Caco-2 (cell line): ENCODE results near the gene TMEM132C. TPM values are rescaled to one million over a fixed set of nuclear protein-coding genes. Genes with fewer than 3 reads are reported as not detected.

Experiments
- BruUV-seq: library from RNA; stranded (reverse); fragments of 400-500 nt; replicated peaks from 2 replicates; lab custom pipeline; 2021; lab: Mats Ljungman, UMichigan
- CTCF ChIA-PET: fragments of 300-600 bp; sonication (Branson Sonifier 250); formaldehyde crosslinking; loops from one replicate; lab custom pipeline; 2022; ENCODE audit warnings: antibody characterized with exemption; lab: Charles Lee
- POLR2A ChIA-PET: fragments of 300-600 bp; sonication (Branson Sonifier 250); formaldehyde crosslinking; loops from one replicate; lab custom pipeline; 2022; ENCODE audit warnings: antibody characterized with exemption; lab: Charles Lee
- DNase-seq, 2 experiments: peaks; one replicate each; pipeline versions ENCODE4 v3.0.0 to v3.0.0-alpha.2; 2020 to 2022
- H3K27me3 ChIP-seq: replicated peaks from 2 replicates; pipeline ENCODE4 v1.6.0; 2011; ENCODE audit warnings: low read length; ENCODE audit not compliant: control insufficient read depth, insufficient read depth
- H3K36me3 ChIP-seq: 2 replicates; pipeline ENCODE4 v1.5.1; 2011; ENCODE audit warnings: low read length; ENCODE audit not compliant: control insufficient read depth, insufficient read depth
- H3K4me1 ChIP-seq: fragments of 250-450 bp; sonication (Bioruptor Pico); 2 replicates; pipeline ENCODE4 v1.5.1; 2020; ENCODE audit warnings: mild to moderate bottlenecking
- H3K4me3 ChIP-seq: 2 replicates; pipeline ENCODE4 v1.5.1; 2011; ENCODE audit warnings: low read depth, mild to moderate bottlenecking, control low read depth, low read length
- H3K9me3 ChIP-seq: fragments of 250-450 bp; sonication (Bioruptor Pico); 2 replicates; pipeline ENCODE4 v1.5.1; 2020; ENCODE audit warnings: mild to moderate bottlenecking, moderate library complexity
- H3K27ac Mint-ChIP-seq: one replicate; pipeline ENCODE4 v1.8.0; 2022; ENCODE audit warnings: mixed read lengths; ENCODE audit not compliant: unreplicated experiment
- H3K27me3 Mint-ChIP-seq: one replicate; pipeline ENCODE4 v1.8.0; 2022; ENCODE audit warnings: mixed read lengths; ENCODE audit not compliant: insufficient read depth, unreplicated experiment
- H3K36me3 Mint-ChIP-seq: one replicate; pipeline ENCODE4 v1.8.0; 2022; ENCODE audit warnings: mild to moderate bottlenecking, mixed read lengths; ENCODE audit not compliant: insufficient read depth, unreplicated experiment
- H3K4me1 Mint-ChIP-seq: one replicate; pipeline ENCODE4 v1.8.0; 2022; ENCODE audit warnings: low read depth, mixed read lengths; ENCODE audit not compliant: unreplicated experiment
- H3K4me3 Mint-ChIP-seq: one replicate; pipeline ENCODE4 v1.8.0; 2022; ENCODE audit warnings: mild to moderate bottlenecking, moderate library complexity, mixed read lengths; ENCODE audit not compliant: unreplicated experiment
- H3K9me3 Mint-ChIP-seq: one replicate; pipeline ENCODE4 v1.8.0; 2022; ENCODE audit warnings: mixed read lengths; ENCODE audit not compliant: unreplicated experiment
- intact Hi-C: fragments of 100-400 bp; cut with micrococcal nuclease; formaldehyde crosslinking; loops from one replicate; pipeline ENCODE4 v1.10.0; 2022; ENCODE audit not compliant: unreplicated experiment
- total RNA-seq: library from RNA; stranded (reverse); gene quantifications from 2 replicates; pipeline ENCODE4 v1.2.3, GENCODE V29; 2022
- TF ChIP-seq, protein P1 (sequence below), 2 experiments: fragments of 200-600 bp in 1 of 2; IDR thresholded peaks; 1 replicate in 1 of 2; 2 replicates in 1 of 2; pipeline versions ENCODE4 v1.5.1 to v1.8.0; 2011 to 2022; ENCODE audit warnings: antibody characterized with exemption in 1 of 2, control low read depth in 1 of 2, inconsistent platforms in 1 of 2, low read depth in 1 of 2, low read length in 1 of 2, mild to moderate bottlenecking in 1 of 2, moderate library complexity in 1 of 2; ENCODE audit not compliant: insufficient read depth in 1 of 2, severe bottlenecking in 1 of 2, unreplicated experiment in 1 of 2

Gene TMEM132C
- total RNA-seq, 1 experiment from 2014 or later = not detected

DNA sequence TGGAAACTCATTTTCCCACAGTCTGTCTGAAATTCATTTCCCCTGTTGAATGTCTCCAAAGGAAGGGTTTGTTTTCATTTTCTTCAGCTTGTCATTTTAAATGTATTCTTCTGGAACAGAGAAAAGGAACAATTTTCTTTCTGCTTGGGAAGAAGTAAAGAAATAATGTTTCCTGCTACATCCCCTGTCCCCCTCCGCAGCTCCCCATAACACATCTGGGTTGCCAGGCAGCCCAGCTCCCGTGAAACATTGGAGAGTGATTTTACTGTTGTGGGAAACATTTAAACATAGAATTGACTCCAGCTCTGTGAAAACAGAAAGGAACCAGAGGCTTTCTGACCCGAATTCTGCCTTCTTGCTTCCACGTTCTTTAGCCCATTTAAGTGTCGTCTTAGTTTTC lies 159.5 kb downstream of the TMEM132C start:
- ChIA-PET CTCF (no interaction called here), POLR2A (no interaction called here)
- Histone ChIP-seq H3K27me3 (no peaks in the 10 kb centered on the region), H3K9me3 (no peaks in the 10 kb centered on the region), H3K4me1 (no peaks in the 10 kb centered on the region), H3K36me3 (no peaks in the 10 kb centered on the region), H3K4me3 (no peak overlapping the region)
- intact Hi-C loops = no loop called here
- Mint-ChIP-seq H3K36me3 (no peaks in the 10 kb centered on the region), H3K27ac (no peak overlapping the region), H3K9me3 (no peaks in the 10 kb centered on the region), H3K4me1 (no peaks in the 10 kb centered on the region), H3K4me3 (no peak overlapping the region), H3K27me3 (peaks cover 5% of the 10 kb centered on the region)
- TF ChIP-seq, protein P1, sequence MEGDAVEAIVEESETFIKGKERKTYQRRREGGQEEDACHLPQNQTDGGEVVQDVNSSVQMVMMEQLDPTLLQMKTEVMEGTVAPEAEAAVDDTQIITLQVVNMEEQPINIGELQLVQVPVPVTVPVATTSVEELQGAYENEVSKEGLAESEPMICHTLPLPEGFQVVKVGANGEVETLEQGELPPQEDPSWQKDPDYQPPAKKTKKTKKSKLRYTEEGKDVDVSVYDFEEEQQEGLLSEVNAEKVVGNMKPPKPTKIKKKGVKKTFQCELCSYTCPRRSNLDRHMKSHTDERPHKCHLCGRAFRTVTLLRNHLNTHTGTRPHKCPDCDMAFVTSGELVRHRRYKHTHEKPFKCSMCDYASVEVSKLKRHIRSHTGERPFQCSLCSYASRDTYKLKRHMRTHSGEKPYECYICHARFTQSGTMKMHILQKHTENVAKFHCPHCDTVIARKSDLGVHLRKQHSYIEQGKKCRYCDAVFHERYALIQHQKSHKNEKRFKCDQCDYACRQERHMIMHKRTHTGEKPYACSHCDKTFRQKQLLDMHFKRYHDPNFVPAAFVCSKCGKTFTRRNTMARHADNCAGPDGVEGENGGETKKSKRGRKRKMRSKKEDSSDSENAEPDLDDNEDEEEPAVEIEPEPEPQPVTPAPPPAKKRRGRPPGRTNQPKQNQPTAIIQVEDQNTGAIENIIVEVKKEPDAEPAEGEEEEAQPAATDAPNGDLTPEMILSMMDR (IDR thresholded peaks at IDR 0.05; ENCODE audit: insufficient read depth in 1 of 2, low read depth in 1 of 2, low read length in 1 of 2, severe bottlenecking in 1 of 2, unreplicated experiment in 1 of 2) = no peak
- DNase-seq = no peak
- no TSS peak for BruUV-seq

DNA sequence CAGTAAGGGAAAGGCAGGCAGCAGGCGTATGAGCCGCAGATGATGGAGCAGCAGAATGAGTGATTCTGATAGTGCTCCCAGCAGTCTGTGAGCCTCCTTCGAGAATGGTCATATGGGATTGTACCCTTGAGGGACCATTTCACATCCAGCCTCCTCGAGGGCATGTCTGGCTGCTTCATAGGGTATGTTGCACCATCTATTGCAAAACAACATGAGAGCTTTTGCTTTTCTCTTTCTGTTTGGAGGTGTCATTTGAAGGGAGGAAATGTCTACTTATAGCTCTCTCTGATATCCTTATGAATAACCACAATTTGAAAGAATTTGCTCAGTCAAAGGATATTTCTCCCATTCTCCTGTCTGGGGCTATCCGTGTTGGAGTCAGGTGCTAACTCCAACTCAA lies 172.8 kb downstream of the TMEM132C start:
- POLR2A ChIA-PET = no interaction called here
- intact Hi-C loops = no loop called here
- H3K9me3 Mint-ChIP-seq = no peaks in the 10 kb centered on the region
- Histone ChIP-seq H3K4me3 (no peak overlapping the region), H3K27me3 (no peaks in the 10 kb centered on the region), H3K4me1 (no peaks in the 10 kb centered on the region), H3K36me3 (no peaks in the 10 kb centered on the region), H3K9me3 (no peaks in the 10 kb centered on the region)
- H3K4me3 Mint-ChIP-seq = no peak overlapping the region
- DNase-seq = no peak
- no peaks in the 10 kb centered on the region for H3K4me1 Mint-ChIP-seq
- CTCF ChIA-PET = no interaction called here
- BruUV-seq = no TSS peak
- TF ChIP-seq, protein P1 (IDR thresholded peaks at IDR 0.05; ENCODE audit: insufficient read depth in 1 of 2, low read depth in 1 of 2, low read length in 1 of 2, severe bottlenecking in 1 of 2, unreplicated experiment in 1 of 2) = no peak
- no peak overlapping the region for H3K27ac Mint-ChIP-seq
- no peaks in the 10 kb centered on the region for H3K36me3 Mint-ChIP-seq
- H3K27me3 Mint-ChIP-seq = peaks cover 6% of the 10 kb centered on the region

DNA sequence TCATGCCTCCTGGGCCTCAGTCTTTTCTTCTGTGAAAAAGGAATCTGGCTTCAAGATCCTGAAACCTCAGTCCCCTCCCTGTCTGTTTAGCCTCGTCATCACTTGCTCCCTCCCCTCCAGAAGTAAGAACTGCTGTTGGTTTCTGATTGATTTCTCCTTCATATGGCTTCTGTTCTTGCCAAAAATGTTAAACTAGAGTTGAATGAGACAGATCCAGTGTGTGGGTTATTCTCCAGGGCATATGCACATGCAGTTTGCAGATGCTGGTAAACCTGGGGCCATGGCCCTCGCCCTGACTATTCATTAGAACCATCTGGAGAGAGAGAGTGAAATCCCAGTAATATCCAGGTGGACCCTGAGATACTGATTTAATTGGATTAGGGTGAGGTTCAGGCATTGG lies 175.1 kb downstream of the TMEM132C start:
- intact Hi-C loops = no loop called here
- no peak overlapping the region for H3K4me3 ChIP-seq
- no peaks in the 10 kb centered on the region for H3K9me3 Mint-ChIP-seq
- H3K36me3 ChIP-seq = no peaks in the 10 kb centered on the region
- H3K4me1 Mint-ChIP-seq = no peaks in the 10 kb centered on the region
- no peak overlapping the region for H3K27ac Mint-ChIP-seq
- no peaks in the 10 kb centered on the region for H3K27me3 ChIP-seq
- H3K27me3 Mint-ChIP-seq = peaks cover 6% of the 10 kb centered on the region
- no peaks in the 10 kb centered on the region for H3K9me3 ChIP-seq
- TF ChIP-seq, protein P1 (IDR thresholded peaks at IDR 0.05; ENCODE audit: insufficient read depth in 1 of 2, low read depth in 1 of 2, low read length in 1 of 2, severe bottlenecking in 1 of 2, unreplicated experiment in 1 of 2) = no peak
- CTCF ChIA-PET = no interaction called here
- DNase-seq = no peak
- POLR2A ChIA-PET = no interaction called here
- BruUV-seq = no TSS peak
- H3K4me1 ChIP-seq = no peaks in the 10 kb centered on the region
- no peaks in the 10 kb centered on the region for H3K36me3 Mint-ChIP-seq
- H3K4me3 Mint-ChIP-seq = no peak overlapping the region
